GM21423 (cell line): ENCODE data around the gene LENG8.

ENCODE experiments used
- ATAC-seq: cut with Tn5 transposase; IDR thresholded peaks from one replicate; pipeline ENCODE4 v1.9.1; 2021; ENCODE audit warnings: mild to moderate bottlenecking, moderate library complexity; ENCODE audit not compliant: unreplicated experiment

Gene LENG8

GRCh38 chr19:54448774-54449700, at the start of gene LENG8:
Gene LENG8 (plus strand): TSS chr19:54449199. CDS start chr19:54451345, 2,146 bp downstream.
- ATAC-seq: peak; percentile 92

DNA sequence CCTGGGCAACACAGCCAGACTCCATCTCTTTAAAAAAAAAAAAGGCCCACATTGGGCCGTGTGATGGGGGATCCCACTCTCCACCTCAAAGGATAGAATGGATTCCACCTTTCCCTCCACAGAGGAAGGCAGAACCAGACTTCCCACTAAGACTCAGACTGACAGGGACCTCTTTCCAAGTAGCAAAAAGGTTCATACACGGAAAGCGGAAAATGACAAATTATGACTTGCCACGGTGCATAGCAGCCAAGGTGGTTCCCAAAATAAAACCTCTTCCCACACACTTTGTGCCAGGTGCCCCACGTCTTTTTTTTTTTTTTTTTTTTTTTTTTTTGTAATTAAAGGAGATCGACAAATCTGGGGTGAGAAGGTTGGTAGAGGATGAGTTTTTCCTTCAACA, 48.1 kb upstream of the LENG8 start:
- ATAC-seq: no peak

DNA sequence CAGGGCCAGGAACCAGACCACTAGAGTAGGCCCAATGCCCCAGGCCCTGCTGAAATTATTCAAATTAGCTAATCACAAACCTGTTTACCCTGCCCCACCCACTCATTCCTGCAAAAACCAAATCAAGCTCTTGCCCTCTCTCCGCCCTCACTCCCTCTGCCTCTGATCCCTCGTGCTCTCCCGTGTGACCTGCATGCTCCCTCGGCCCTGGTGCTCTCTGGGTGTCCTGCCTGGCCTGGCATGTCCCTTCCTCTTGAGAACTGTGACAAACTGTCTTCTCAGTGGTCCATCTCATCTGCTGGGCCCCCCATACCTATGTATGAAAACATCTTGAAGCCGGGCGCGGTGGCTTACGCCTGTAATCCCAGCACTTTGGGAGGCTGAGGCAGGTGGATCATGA, 45.9 kb upstream of the LENG8 start:
- no peak for ATAC-seq

DNA sequence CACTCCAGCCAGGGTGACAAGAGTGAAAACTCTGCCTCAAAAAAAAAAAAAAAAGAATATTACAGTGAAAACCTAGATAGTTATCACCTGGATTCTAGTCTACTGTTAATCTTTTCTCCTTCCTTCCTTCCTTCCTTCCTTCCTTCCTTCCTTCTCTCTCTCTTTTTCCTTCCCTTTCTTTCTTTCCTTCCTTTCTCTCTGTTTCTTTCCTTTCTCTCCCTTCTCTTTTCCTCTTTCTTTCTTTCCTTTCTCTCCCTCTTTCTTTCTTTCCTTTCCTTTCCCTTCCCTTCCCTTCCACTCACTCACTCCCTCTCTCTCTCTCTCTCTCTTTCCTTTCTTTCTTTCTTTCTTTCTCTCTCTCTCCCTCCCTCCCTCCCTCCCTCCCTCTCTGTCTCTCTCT, 43.4 kb upstream of the LENG8 start:
- no peak for ATAC-seq

DNA sequence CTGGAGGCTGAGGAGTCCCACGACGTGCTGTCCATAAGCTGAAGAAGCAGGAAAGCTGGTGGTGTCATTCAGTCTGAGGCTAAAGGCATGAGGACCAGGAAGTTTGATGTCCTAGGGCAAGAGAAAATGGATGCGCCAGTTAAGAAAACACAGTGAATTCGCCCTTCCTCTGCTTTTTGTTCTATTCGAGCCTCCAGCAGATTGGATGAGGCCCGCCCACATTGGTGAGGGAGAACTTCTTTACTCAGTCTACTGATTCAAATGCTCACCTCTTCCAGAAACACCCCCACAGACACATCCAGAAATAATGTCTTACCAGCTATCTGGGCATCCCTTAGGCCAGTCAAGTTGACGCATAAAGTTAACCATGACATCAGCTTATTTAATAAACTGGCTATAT, 41.2 kb upstream of the LENG8 start:
- ATAC-seq: no peak

- ATAC-seq: no peak
Measured at GRCh38 chr19:54408456-54409026, 40.5 kb upstream of the LENG8 start.

- ATAC-seq: no peak
Measured at GRCh38 chr19:54411033-54411432, 38.0 kb upstream of the LENG8 start.

- no peak for ATAC-seq
Measured at GRCh38 chr19:54412877-54413276, 36.1 kb upstream of the LENG8 start.

- no peak for ATAC-seq
Measured at GRCh38 chr19:54414156-54414555, 34.8 kb upstream of the LENG8 start.

GRCh38 chr19:54415208-54415900, 33.6 kb upstream of the LENG8 start, which contains the start of gene TTYH1:
Gene TTYH1 (plus strand): TSS chr19:54415464. CDS start chr19:54415553, 89 bp downstream.
- no peak for ATAC-seq

DNA sequence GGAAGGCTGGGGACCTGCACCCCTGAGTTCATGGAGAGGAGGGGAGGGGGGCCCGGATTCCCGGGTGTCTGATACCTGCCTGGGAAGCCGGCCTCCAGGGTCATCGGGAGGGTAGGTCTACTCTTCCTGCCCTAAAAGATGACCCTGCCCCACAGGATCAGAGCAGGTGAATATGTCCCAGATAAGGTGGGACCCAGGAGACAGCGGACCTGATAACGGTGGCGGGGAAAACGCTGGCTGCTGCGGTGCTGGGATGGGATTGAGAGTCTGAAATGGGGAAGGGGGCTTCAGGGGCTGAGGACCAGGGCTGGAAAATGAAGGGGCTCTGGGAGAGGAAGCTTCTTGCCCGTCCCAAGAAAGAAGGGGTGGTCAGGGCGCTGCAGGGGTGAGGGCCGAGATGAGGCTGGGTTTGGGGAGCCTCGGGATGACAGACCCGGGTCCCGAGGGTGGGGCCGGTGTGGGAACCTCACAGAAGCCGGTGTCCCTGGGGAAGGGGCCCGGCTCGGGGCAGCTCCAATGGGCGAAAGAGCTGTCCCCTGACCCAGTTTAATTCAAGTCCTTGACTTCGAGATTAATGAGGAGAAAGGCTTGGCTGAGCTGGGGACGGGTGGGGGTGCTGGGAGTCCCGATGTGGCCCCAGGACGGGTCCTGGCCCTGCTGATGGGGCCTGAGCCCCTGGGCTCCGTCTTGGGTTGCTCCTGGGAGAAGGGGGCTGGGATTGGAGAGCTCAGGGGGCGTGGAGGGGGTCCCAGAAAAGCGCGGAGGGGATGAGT, 32.9 kb upstream of the LENG8 start:
- ATAC-seq: no peak

- no peak for ATAC-seq
Measured at GRCh38 chr19:54416695-54417491, 32.1 kb upstream of the LENG8 start.

GRCh38 chr19:54418030-54418929, 30.7 kb upstream of the LENG8 start:
- no peak for ATAC-seq

DNA sequence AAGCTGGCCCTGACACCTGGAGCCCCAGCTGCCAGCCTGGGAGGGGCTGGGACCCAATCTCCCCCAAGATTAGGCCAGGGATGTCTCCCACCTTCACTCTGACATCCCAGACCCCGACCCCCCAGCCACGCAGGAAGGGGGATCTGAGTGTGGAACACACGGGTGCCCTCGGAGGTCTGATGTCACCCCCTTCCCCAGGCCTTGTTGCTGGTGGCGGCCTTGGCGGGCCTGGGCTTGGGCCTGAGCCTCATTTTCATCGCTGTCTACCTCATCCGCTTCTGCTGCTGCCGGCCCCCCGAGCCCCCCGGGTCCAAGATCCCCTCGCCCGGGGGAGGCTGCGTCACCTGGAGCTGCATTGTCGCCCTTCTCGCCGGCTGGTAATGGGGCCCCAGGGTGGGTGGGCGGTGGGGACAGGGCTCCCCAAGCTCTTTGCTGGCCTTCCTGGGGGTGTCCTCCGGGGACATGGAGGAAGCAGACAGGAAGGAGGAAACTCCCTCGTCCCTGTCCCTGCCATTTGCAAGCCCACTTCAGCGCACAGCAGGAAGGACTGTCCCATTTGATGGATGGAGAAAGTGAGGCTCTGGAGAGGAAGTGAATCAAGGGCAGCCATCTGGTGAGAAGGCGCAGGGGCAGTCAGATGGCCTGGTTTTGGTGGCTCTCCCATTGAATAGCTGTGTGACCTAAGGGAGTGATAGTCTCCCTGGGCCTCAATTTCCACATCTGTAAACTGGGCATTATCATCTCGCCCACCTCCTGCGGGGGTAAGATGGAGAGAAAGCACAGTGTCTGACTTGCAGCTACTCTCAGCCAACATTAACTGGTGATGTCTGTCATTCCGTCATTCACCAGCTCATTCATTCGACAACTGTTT, 29.8 kb upstream of the LENG8 start:
- ATAC-seq: no peak

DNA sequence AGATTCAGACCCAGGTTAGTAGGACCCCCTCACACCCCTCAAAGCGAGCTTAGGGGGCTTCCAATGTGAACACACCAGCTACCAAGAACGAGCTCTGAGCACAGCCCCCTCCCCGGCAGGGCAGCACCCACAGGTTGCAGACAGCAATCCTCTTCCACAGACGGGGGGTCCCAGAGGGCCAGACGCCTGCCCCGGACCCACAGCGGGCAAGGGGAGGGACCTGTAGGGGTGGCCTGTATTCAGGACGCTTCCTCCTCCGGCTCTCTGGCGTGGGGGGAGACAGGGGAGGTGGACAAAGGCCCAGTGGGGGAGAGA, 29.0 kb upstream of the LENG8 start:
- no peak for ATAC-seq

DNA sequence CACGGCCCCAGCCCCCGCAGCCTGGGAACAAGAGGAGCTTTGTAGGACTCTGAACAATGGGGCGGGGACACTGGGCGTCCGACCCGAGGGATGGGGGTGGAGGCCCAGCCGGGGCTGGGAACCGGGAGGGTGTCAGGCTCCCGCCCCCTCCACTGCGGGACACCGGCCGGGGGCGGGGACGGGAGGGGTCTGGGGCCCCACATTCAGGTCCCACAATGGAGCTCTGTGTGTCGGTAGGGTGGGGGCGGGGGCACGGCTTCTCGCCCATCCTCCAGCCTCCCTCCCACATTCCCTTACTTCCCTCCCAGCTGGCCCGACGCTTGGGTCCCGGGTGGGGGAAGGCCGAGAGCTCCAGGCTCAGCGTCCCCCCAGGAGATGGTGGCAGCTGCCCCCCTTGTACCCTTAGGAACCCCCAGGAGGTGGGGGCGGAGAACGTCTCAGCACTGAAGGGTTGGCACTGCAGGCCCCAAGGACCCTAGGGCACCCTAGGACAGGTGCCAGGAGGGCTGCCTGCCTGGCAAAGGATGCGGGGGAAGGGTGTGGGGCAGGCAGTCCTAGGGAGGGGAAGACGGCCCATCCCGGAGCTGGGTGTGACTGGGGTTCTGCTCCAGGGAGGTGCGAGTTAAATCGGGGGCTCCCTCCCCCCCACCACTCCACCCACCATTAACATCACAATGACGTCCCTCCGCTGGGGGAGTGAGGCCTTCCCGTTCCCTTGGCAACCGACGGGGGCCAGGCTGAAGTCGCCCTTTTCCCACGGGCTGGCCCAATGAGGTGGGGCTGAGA, 28.4 kb upstream of the LENG8 start:
- ATAC-seq: no peak

DNA sequence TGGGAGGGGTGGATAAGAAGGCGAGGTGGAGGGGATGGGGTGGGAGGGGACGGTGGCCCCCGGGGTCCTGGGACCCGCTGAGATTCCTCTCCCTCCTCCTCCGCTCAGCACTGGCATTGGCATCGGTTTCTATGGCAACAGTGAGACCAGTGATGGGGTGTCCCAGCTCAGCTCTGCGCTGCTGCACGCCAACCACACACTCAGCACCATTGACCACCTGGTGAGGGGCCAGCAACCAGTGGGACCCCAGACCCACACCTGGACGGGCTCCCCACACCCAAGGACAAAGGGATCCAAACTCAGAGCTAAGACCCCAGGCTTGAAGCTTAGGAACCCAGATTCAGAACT, 27.9 kb upstream of the LENG8 start:
- no peak for ATAC-seq

GRCh38 chr19:54421521-54421920, 27.5 kb upstream of the LENG8 start:
- ATAC-seq: no peak
